ENCODE data around the gene CHID1. TPM values are rescaled to one million over a fixed set of nuclear protein-coding genes. Genes with fewer than 3 reads are reported as not detected.

The CHID1 gene
- total and polyA plus RNA-seq, 4 donors = 41.7 to 92.2 (median 48.8) TPM

DNA sequence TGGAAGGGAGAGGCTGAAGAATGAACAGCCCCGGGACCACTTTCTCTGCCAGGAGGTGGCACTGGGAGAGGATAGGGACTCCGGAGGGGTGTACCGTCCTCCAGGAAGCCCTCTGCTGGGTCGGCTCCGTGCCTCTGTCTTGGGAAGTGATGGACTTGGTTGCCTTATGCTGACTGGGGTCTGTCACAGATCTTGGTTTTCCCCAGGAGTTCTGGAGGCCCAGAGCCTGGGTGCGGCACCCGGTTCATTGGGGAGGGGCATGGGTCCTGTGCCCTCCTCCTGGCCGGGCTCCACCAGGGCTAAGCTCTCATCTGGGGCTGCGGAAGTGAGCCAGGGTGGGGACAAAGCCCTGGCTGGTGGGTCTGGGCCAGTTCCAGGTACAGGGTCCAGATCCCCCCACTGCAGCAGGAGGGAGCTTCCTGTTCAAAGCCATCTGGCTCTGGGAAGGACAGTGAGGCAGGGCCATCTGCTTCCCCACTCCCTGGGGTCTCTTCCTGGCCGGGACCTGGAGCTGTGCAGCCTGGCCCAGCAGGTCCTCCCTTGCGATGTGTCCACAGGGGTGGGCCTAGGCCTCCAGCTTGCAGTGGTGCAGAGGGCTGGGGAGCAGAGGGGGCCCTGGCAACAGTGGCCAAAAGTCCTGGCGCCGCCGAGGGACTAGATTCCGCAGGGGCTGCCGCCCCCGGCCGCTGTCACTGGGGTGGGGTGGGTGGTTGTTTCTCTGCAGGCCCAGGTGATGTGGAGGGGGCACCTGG lies 14.0 kb upstream of the CHID1 start:
- DNase-seq = peak in 2 of 3 donors; percentile 21 to 22
- Histone ChIP-seq H3K4me3 (no peak overlapping the region), H3K27ac (ENCODE audit: low read depth in 1 of 2, low read length in 1 of 2) (peak overlapping the region in 1 of 2 donors; percentile 85), H3K27me3 (ENCODE audit: control insufficient read depth in 3 of 3, insufficient read depth in 3 of 3, low read length in 2 of 3) (no peaks in the 10 kb centered on the region), H3K9ac (ENCODE audit: insufficient read depth in 1 of 2, low read length in 2 of 2) (no peak overlapping the region), H3K36me3 (ENCODE audit: control insufficient read depth in 4 of 4, insufficient read depth in 4 of 4, low read length in 4 of 4) (peaks cover 0 to 3% (median 1%) of the 10 kb centered on the region in 4 donors), H3K4me1 (ENCODE audit: control insufficient read depth in 5 of 5, insufficient read depth in 5 of 5, low read length in 5 of 5) (peaks cover 0 to 23% (median 8%) of the 10 kb centered on the region in 5 donors), H3K9me3 (ENCODE audit: control insufficient read depth in 4 of 4, insufficient read depth in 3 of 4, low read length in 3 of 4) (no peaks in the 10 kb centered on the region)
- WGBS, 2 donors = 72 to 82% methylated on average over 18 of the region's 18 CpGs
- TF ChIP-seq, protein P1, sequence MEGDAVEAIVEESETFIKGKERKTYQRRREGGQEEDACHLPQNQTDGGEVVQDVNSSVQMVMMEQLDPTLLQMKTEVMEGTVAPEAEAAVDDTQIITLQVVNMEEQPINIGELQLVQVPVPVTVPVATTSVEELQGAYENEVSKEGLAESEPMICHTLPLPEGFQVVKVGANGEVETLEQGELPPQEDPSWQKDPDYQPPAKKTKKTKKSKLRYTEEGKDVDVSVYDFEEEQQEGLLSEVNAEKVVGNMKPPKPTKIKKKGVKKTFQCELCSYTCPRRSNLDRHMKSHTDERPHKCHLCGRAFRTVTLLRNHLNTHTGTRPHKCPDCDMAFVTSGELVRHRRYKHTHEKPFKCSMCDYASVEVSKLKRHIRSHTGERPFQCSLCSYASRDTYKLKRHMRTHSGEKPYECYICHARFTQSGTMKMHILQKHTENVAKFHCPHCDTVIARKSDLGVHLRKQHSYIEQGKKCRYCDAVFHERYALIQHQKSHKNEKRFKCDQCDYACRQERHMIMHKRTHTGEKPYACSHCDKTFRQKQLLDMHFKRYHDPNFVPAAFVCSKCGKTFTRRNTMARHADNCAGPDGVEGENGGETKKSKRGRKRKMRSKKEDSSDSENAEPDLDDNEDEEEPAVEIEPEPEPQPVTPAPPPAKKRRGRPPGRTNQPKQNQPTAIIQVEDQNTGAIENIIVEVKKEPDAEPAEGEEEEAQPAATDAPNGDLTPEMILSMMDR (IDR thresholded peaks at IDR 0.05; ENCODE audit: control extremely low read depth, extremely low read depth) = no peak
- ATAC-seq (ENCODE audit: insufficient read depth, low FRiP score) = no peak

DNA sequence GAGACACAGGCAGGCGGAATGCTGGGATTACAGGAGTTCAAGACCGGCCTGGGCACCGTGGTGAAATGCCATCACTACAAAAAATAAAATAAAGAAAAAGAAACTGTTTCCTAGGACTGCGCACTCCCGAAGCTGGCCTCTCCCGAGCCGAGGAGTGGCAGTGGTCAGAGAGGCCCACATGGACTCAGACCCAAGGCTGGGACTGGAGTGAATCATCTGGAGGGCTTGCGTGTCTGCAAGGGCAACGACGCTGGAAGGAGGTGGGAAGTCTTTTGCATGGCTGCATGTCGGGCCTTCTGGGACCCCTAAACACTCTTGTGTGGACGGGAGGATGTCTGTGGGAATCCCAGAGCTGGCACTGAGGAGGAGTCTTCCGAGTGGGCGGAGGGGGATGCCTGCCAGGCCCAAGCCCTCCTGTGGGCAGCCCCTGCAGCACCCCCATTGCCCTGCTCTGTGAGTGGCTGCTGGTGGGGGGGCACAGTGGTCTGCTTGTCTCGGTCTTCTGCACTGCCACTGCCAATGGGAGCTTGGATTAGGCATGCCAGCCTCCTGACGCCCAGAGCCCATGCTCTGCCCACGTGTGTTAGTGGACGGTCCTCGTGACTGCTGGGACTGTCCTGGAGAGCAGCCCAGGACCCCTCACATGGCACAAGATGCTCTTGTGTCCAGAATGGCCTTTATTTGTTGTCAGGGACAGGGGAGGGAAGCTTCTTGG lies 13.2 kb upstream of the CHID1 start:
- Histone ChIP-seq H3K27me3 (ENCODE audit: control insufficient read depth in 3 of 3, insufficient read depth in 3 of 3, low read length in 2 of 3) (no peaks in the 10 kb centered on the region), H3K4me3 (no peak overlapping the region), H3K27ac (ENCODE audit: low read depth in 1 of 2, low read length in 1 of 2) (peak overlapping the region in 1 of 2 donors; percentile 26), H3K4me1 (ENCODE audit: control insufficient read depth in 5 of 5, insufficient read depth in 5 of 5, low read length in 5 of 5) (peaks cover 0 to 22% (median 8%) of the 10 kb centered on the region in 5 donors), H3K9ac (ENCODE audit: insufficient read depth in 1 of 2, low read length in 2 of 2) (no peak overlapping the region), H3K9me3 (ENCODE audit: control insufficient read depth in 4 of 4, insufficient read depth in 3 of 4, low read length in 3 of 4) (no peaks in the 10 kb centered on the region), H3K36me3 (ENCODE audit: control insufficient read depth in 4 of 4, insufficient read depth in 4 of 4, low read length in 4 of 4) (peaks cover 0 to 3% (median 1%) of the 10 kb centered on the region in 4 donors)
- 88 to 95% methylated on average over 19 of the region's 19 CpGs for WGBS, 2 donors
- ATAC-seq (ENCODE audit: insufficient read depth, low FRiP score) (no peak), DNase-seq (no peak)
- TF ChIP-seq, protein P1 (IDR thresholded peaks at IDR 0.05; ENCODE audit: control extremely low read depth, extremely low read depth) = no peak

DNA sequence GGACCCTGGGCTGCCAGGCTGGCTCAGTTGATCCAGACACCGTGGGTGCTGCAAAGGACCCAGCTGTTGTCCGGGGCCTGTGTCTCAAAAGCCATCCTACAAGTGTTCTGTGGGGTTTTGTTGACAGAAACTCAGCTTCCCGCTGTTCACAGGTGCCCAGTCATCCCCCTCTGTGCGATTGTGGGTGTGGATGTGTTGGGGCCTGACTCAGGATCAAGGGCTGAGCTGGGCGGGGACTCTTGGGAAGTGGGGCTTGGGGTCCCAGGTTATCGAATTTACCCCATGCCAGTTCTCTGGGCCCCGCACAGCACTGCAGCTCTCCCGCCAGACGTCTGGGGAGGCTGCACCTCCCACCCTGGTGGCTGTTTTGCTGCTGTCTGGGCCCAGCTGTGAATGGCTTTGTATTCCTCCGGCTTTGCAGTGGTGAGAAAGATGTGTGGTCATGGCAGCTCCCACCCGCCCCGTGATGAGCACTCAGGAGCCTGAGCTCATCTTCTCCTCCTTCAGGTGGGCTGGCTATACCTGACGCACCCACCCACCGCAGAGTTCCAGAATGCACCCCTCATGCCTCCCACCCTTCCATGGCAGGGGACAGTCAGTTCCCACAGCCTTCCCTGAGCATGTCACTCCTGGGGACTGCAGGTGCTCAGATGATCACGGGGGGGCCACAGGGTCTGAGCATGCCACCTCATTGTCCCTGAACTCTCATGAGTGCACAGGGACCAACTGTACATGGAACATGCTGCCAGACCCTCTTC lies 11.5 kb upstream of the CHID1 start:
- Histone ChIP-seq H3K4me1 (ENCODE audit: control insufficient read depth in 5 of 5, insufficient read depth in 5 of 5, low read length in 5 of 5) (peaks cover 0 to 13% (median 6%) of the 10 kb centered on the region in 5 donors), H3K36me3 (ENCODE audit: control insufficient read depth in 4 of 4, insufficient read depth in 4 of 4, low read length in 4 of 4) (peaks cover 0 to 1% (median 0%) of the 10 kb centered on the region in 4 donors), H3K9ac (ENCODE audit: insufficient read depth in 1 of 2, low read length in 2 of 2) (no peak overlapping the region), H3K27ac (ENCODE audit: low read depth in 1 of 2, low read length in 1 of 2) (no peak overlapping the region), H3K9me3 (ENCODE audit: control insufficient read depth in 4 of 4, insufficient read depth in 3 of 4, low read length in 3 of 4) (no peaks in the 10 kb centered on the region), H3K4me3 (no peak overlapping the region), H3K27me3 (ENCODE audit: control insufficient read depth in 3 of 3, insufficient read depth in 3 of 3, low read length in 2 of 3) (no peaks in the 10 kb centered on the region)
- no peak for ATAC-seq (ENCODE audit: insufficient read depth, low FRiP score)
- TF ChIP-seq, protein P1 (IDR thresholded peaks at IDR 0.05; ENCODE audit: control extremely low read depth, extremely low read depth) = no peak
- 79 to 83% methylated on average over 15 of the region's 15 CpGs for WGBS, 2 donors
- DNase-seq = peak in 1 of 3 donors; percentile 36
